A549 (cell line): ENCODE data around the gene MAGI1. TPM values are rescaled to one million over a fixed set of nuclear protein-coding genes. Genes with fewer than 3 reads are reported as not detected.

ENCODE experiments used
- ATAC-seq, 2 experiments: fragments of 200-7000 bp in 1 of 2; fragments of >200 bp in 1 of 2; cut with Nextera tagmentation in 1 of 2; cut with Tn5 transposase in 1 of 2; 3 replicates each; pipeline versions ENCODE4 v1.8.0 to v1.9.1; 2018 to 2020; ENCODE audit warnings: mild to moderate bottlenecking in 1 of 2, moderate library complexity in 1 of 2
- CTCF ChIA-PET: fragments of 300-600 bp; sonication (Branson Sonifier 250); formaldehyde crosslinking; extraction: SDS; loops from one replicate; lab custom pipeline; 2021; ENCODE audit warnings: antibody characterized with exemption, inconsistent platforms; lab: Yijun Ruan, JAX
- POLR2A ChIA-PET: fragments of 350-600 bp; formaldehyde crosslinking; extraction: SDS; loops from one replicate; lab custom pipeline; 2021; ENCODE audit warnings: antibody characterized with exemption, inconsistent platforms; lab: Yijun Ruan, JAX
- DNase-seq, 2 experiments: peaks; one replicate each; pipeline versions ENCODE4 v3.0.0 to v3.0.0-alpha.2; 2011 to 2016; ENCODE audit warnings: low read depth in 1 of 2, low spot score in 1 of 2
- FAIRE-seq: peaks from 2 replicates; lab custom pipeline; 2011; peaks lifted over from hg19 to GRCh38; lab: Jason Lieb, UNC
- H3K27ac ChIP-seq, 2 experiments: fragments of >200 bp; sonication (Bioruptor Twin); formaldehyde crosslinking; 3 replicates each; pipeline ENCODE4 v1.5.1; 2016 to 2017
- H3K4me1 ChIP-seq: fragments of >200 bp; sonication (Bioruptor Twin); formaldehyde crosslinking; 3 replicates; pipeline ENCODE4 v1.6.1; 2016
- H3K4me2 ChIP-seq: fragments of >200 bp; sonication (Bioruptor Twin); formaldehyde crosslinking; 3 replicates; pipeline ENCODE4 v1.6.1; 2016
- H3K4me3 ChIP-seq: fragments of >200 bp; sonication (Bioruptor Twin); formaldehyde crosslinking; 3 replicates; pipeline ENCODE4 v1.5.1; 2016
- H3K9me3 ChIP-seq: fragments of >200 bp; sonication (Bioruptor Twin); formaldehyde crosslinking; 3 replicates; pipeline ENCODE4 v1.6.1; 2016
- CBX2 ChIP-seq: fragments of 200-600 bp; sonication (generic); IDR thresholded peaks from 2 replicates; pipeline ENCODE4 v1.6.1; 2016; ENCODE audit warnings: low read depth, mild to moderate bottlenecking, borderline replicate concordance
- CEBPB ChIP-seq, 2 experiments: fragments of >200 bp in 1 of 2; sonication (Bioruptor Twin) in 1 of 2; formaldehyde crosslinking in 1 of 2; IDR thresholded peaks; 2 replicates each; pipeline ENCODE4 v1.6.1; 2012 to 2016
- CHD4 ChIP-seq: fragments of 200-600 bp; sonication (generic); IDR thresholded peaks from 2 replicates; pipeline ENCODE4 v1.6.1; 2016; ENCODE audit warnings: antibody characterized with exemption, mild to moderate bottlenecking, borderline replicate concordance
- ELK1 ChIP-seq: fragments of 150-350 bp; IDR thresholded peaks from 2 replicates; pipeline ENCODE4 v1.6.1; 2014; ENCODE audit warnings: low read depth, mild to moderate bottlenecking, low read length
- EP300 ChIP-seq, 2 experiments: fragments of >200 bp; sonication (Bioruptor Twin); formaldehyde crosslinking; IDR thresholded peaks; 2 replicates in 1 of 2; 3 replicates in 1 of 2; pipeline ENCODE4 v1.6.1; 2016 to 2017
- FOXS1 ChIP-seq: fragments of 250-450 bp; sonication (Bioruptor Pico); IDR thresholded peaks from 2 replicates; pipeline ENCODE4 v1.5.0; 2020; ENCODE audit warnings: mild to moderate bottlenecking, moderate library complexity
- GATA3 ChIP-seq: IDR thresholded peaks from 2 replicates; pipeline ENCODE4 v1.6.1; 2012; ENCODE audit warnings: borderline replicate concordance
- HDAC2 ChIP-seq: fragments of 200-600 bp; sonication (generic); IDR thresholded peaks from 2 replicates; pipeline ENCODE4 v1.6.1; 2016
- HEYL ChIP-seq: fragments of 250-450 bp; sonication (Bioruptor Pico); IDR thresholded peaks from 2 replicates; pipeline ENCODE4 v1.8.0; 2021; ENCODE audit warnings: mild to moderate bottlenecking, moderate library complexity
- HOXB13 ChIP-seq: fragments of 250-450 bp; sonication (Bioruptor Pico); IDR thresholded peaks from 2 replicates; pipeline ENCODE4 v1.5.0; 2020; ENCODE audit warnings: low read depth, mild to moderate bottlenecking, moderate library complexity
- KDM5A ChIP-seq: fragments of 200-600 bp; sonication (generic); IDR thresholded peaks from 2 replicates; pipeline ENCODE4 v1.6.1; 2016; ENCODE audit warnings: antibody characterized with exemption, mild to moderate bottlenecking
- MAX ChIP-seq: IDR thresholded peaks from 2 replicates; pipeline ENCODE4 v1.6.1; 2012
- MAZ ChIP-seq: fragments of 150-350 bp; IDR thresholded peaks from 2 replicates; pipeline ENCODE4 v1.6.1; 2014; ENCODE audit warnings: antibody characterized with exemption, low read depth, low read length, borderline replicate concordance
- MYC ChIP-seq: IDR thresholded peaks from 2 replicates; pipeline ENCODE4 v1.6.1; 2012; ENCODE audit warnings: mild to moderate bottlenecking, inconsistent platforms, low read length, improper control_type of control experiment, borderline replicate concordance
- PHF8 ChIP-seq: fragments of 200-600 bp; sonication (generic); IDR thresholded peaks from 2 replicates; pipeline ENCODE4 v1.6.1; 2016; ENCODE audit warnings: low read depth, mild to moderate bottlenecking, antibody characterized with exemption, moderate library complexity, borderline replicate concordance
- POLR2AphosphoS2 ChIP-seq: conservative IDR thresholded peaks from 2 replicates; pipeline ENCODE4 v1.6.1; 2012; ENCODE audit warnings: low read length, improper control_type of control experiment, inconsistent platforms
- RAD21 ChIP-seq, 2 experiments: fragments of >200 bp in 1 of 2; sonication (Bioruptor Twin) in 1 of 2; formaldehyde crosslinking in 1 of 2; IDR thresholded peaks in 1 of 2; conservative IDR thresholded peaks in 1 of 2; 2 replicates in 1 of 2; 3 replicates in 1 of 2; pipeline ENCODE4 v1.6.1; 2012 to 2018; ENCODE audit warnings: inconsistent platforms in 1 of 2
- RARB ChIP-seq: fragments of 250-450 bp; sonication (Bioruptor Pico); IDR thresholded peaks from 2 replicates; pipeline ENCODE4 v1.8.0; 2021; ENCODE audit warnings: mild to moderate bottlenecking, moderate library complexity
- REST ChIP-seq: fragments of 200-600 bp; sonication (generic); IDR thresholded peaks from 2 replicates; pipeline ENCODE4 v1.6.1; 2016; ENCODE audit warnings: antibody characterized with exemption, mild to moderate bottlenecking, moderate library complexity
- SREBF2 ChIP-seq: fragments of 450-650 bp; IDR thresholded peaks from 2 replicates; pipeline ENCODE4 v1.6.1; 2014; ENCODE audit warnings: mild to moderate bottlenecking, moderate library complexity
- USF2 ChIP-seq: fragments of 450-650 bp; IDR thresholded peaks from 2 replicates; pipeline ENCODE4 v1.6.1; 2014; ENCODE audit warnings: antibody characterized with exemption
- ZNF302 ChIP-seq: fragments of 250-450 bp; sonication (Bioruptor Pico); IDR thresholded peaks from 2 replicates; pipeline ENCODE4 v1.9.0; 2021; ENCODE audit warnings: inconsistent platforms, mild to moderate bottlenecking, moderate library complexity
- ZSCAN20 ChIP-seq: fragments of 250-450 bp; sonication (Bioruptor Pico); IDR thresholded peaks from 2 replicates; pipeline ENCODE4 v1.8.0; 2022; ENCODE audit warnings: mild to moderate bottlenecking, moderate library complexity
- WGBS: methylation state at CpG from one replicate; pipeline ENCODE4 v1.1.6; 2017; ENCODE audit errors: missing lambda C conversion rate; 5-methylcytosine and 5-hydroxymethylcytosine counted together
- polyA plus RNA-seq, 4 experiments: library from polyadenylated mRNA; depleted of rRNA in 3 of 4; stranded (reverse); fragments of >200 nt; fragmentation: RNase III in 1 of 4; extraction: RNeasy Plus Mini Kit Qiagen cat#74134 plus additional on column Dnase treatment in 1 of 4; gene quantifications; 2 replicates in 3 of 4; 3 replicates in 1 of 4; pipeline ENCODE4 v1.2.3, GENCODE V29; 2011 to 2017

MAGI1 gene
- polyA plus RNA-seq, 2 of the 4 experiments (the other 2 are of a cell fraction) = 4.7 to 6.6 TPM

GRCh38 chr3:65855370-65856100 is 183.2 kb downstream of the MAGI1 start:
- CTCF ChIA-PET = no interaction called here
- no peak for ATAC-seq
- no peak overlapping the region for H3K4me2 ChIP-seq
- TF ChIP-seq HDAC2 (no peak), CEBPB (IDR thresholded peaks at IDR 0.05) (peak in 1 of 2 experiments; percentile 35; a peak in 1 of 4 replicates), ZSCAN20 (CRISPR knock-in tag) (no peak)
- POLR2A ChIA-PET = no interaction called here
- no peaks in the 10 kb centered on the region for H3K9me3 ChIP-seq
- DNase-seq = no peak
- 91% methylated on average over 4 of the region's 4 CpGs for WGBS
- H3K4me1 ChIP-seq = peaks cover 6% of the 10 kb centered on the region; the same call in 1 of the 3 replicates
- FAIRE-seq = no peak
- no peak overlapping the region for H3K27ac ChIP-seq
- H3K4me3 ChIP-seq = no peak overlapping the region

GRCh38 chr3:65854606-65855304 is 184.0 kb downstream of the MAGI1 start:
- no peak overlapping the region for H3K4me3 ChIP-seq
- FAIRE-seq (no peak), ATAC-seq (no peak), DNase-seq (peak in 1 of 2 experiments; percentile 13)
- no peak overlapping the region for H3K27ac ChIP-seq
- H3K4me1 ChIP-seq = peaks cover 6% of the 10 kb centered on the region; the same call in 1 of the 3 replicates
- H3K4me2 ChIP-seq = peak overlapping the region; percentile 41; the same call in 2 of the 3 replicates
- 51% methylated on average over 8 of the region's 8 CpGs for WGBS
- no peaks in the 10 kb centered on the region for H3K9me3 ChIP-seq
- ChIA-PET POLR2A (no interaction called here), CTCF (no interaction called here)
- TF ChIP-seq CHD4 (no peak), CEBPB (IDR thresholded peaks at IDR 0.05) (0 out of 4 replicates have a peak, but pooled peaks of 1 of the 2 experiments have one; percentile 7)

GRCh38 chr3:65851827-65852226 is 186.9 kb downstream of the MAGI1 start:
- ATAC-seq (no peak), DNase-seq (no peak), FAIRE-seq (no peak)
- Histone ChIP-seq H3K9me3 (no peaks in the 10 kb centered on the region), H3K4me2 (no peak overlapping the region), H3K4me3 (no peak overlapping the region), H3K4me1 (peaks cover 6% of the 10 kb centered on the region; the same call in 1 of the 3 replicates), H3K27ac (no peak overlapping the region)
- WGBS = 64% methylated on average over 4 of the region's 4 CpGs
- CTCF ChIA-PET = no interaction called here
- TF ChIP-seq RAD21 (conservative IDR thresholded peaks at IDR 0.05 in 1 of 2, IDR thresholded peaks at IDR 0.05 in 1 of 2) = no peak
- no peak for TF ChIP-seq GATA3
- no peak for TF ChIP-seq MAZ
- no peak for TF ChIP-seq ZNF302 (CRISPR knock-in tag)
- no peak for TF ChIP-seq HOXB13 (CRISPR knock-in tag)
- TF ChIP-seq POLR2AphosphoS2 = no peak
- TF ChIP-seq HEYL (CRISPR knock-in tag) = no peak
- no peak for TF ChIP-seq MYC
- TF ChIP-seq CBX2 = no peak
- TF ChIP-seq ZSCAN20 (CRISPR knock-in tag) = no peak
- TF ChIP-seq ELK1 = no peak
- no peak for TF ChIP-seq EP300 (IDR thresholded peaks at IDR 0.05)
- no peak for TF ChIP-seq MAX
- TF ChIP-seq REST = no peak
- no peak for TF ChIP-seq FOXS1 (CRISPR knock-in tag)
- no peak for TF ChIP-seq USF2
- no peak for TF ChIP-seq KDM5A
- TF ChIP-seq RARB (CRISPR knock-in tag) = no peak
- TF ChIP-seq SREBF2 = no peak
- no peak for TF ChIP-seq PHF8
- POLR2A ChIA-PET = interaction anchor here (0.6 kb wide), 1 partner anchor 140 kb away, joined by 4 read pairs; no protein-coding TSS in a partner anchor
